Measurements from ENCODE around the gene PLEKHA6. TPM values are rescaled to one million over a fixed set of nuclear protein-coding genes. Genes with fewer than 3 reads are reported as not detected.

The PLEKHA6 gene
- total RNA-seq, 1 experiment from 2014 or later, result 0.30 TPM

DNA sequence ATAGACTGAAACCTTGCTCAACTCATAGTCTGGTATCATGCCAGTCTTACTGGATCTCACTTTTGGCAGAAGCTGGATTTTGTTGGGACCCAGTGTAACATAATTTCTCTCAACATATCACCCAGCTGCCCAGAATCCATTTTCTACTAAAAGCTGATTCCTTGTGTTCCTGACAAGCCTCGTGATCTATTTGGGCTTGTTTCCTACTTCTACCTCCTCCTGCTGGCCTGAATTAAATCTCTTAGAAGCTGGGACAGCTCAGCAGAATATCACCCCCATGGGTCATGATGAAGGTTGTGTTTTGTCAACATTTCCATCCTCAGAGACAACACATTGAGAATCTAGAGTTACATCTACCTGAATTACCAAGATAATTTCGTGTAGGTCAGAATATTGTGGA lies 153.6 kb downstream of the PLEKHA6 start:
- H3K36me3 ChIP-seq (ENCODE audit: insufficient read depth, low read length), result no peaks in the 10 kb centered on the region
- no peak overlapping the region for H3K9ac ChIP-seq (ENCODE audit: low read length)
- no peaks in the 10 kb centered on the region for H3K27me3 ChIP-seq (ENCODE audit: low read length)
- no peak for DNase-seq
- H3K4me2 ChIP-seq (ENCODE audit: low read depth, low read length, poor library complexity, severe bottlenecking), result no peak overlapping the region
- H3K9me2 ChIP-seq (replicated peaks; ENCODE audit: insufficient read depth, low read length), result no peaks in the 10 kb centered on the region
- H3K27ac ChIP-seq (ENCODE audit: low read length), result no peak overlapping the region
- H3K79me2 ChIP-seq (ENCODE audit: low read length), result no peaks in the 10 kb centered on the region
- H4K20me1 ChIP-seq (ENCODE audit: insufficient read depth, low read depth, low read length), result no peaks in the 10 kb centered on the region
- no peaks in the 10 kb centered on the region for H3K4me1 ChIP-seq (ENCODE audit: low read length)
- no peaks in the 10 kb centered on the region for H3K9me3 ChIP-seq (ENCODE audit: low read length)
- no peak overlapping the region for H3K4me3 ChIP-seq (ENCODE audit: low read length)
- no peak overlapping the region for H2AFZ ChIP-seq (ENCODE audit: low read length)

DNA sequence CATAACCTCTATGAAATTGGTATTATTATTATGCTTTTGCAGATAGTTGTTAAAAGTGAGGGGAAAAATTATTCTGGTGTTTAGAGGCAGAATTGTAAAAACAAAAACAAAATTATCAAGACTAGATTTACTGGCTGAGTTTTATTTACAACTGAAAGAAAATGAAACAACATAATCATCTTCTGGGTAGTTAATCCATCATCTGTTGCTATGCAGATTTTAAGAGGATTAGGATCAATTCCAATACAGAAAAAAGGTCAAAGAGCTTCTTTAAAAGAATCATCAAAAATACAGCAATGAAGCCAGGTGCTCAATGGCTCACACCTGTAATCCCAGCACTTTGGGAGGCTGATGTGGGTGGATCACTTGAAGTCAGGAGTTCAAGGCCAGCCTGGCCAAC lies 154.2 kb downstream of the PLEKHA6 start:
- H3K79me2 ChIP-seq (ENCODE audit: low read length), result no peaks in the 10 kb centered on the region
- H3K9me2 ChIP-seq (replicated peaks; ENCODE audit: insufficient read depth, low read length), result no peaks in the 10 kb centered on the region
- no peaks in the 10 kb centered on the region for H3K36me3 ChIP-seq (ENCODE audit: insufficient read depth, low read length)
- H3K4me1 ChIP-seq (ENCODE audit: low read length), result no peaks in the 10 kb centered on the region
- H3K4me3 ChIP-seq (ENCODE audit: low read length), result no peak overlapping the region
- no peaks in the 10 kb centered on the region for H3K27me3 ChIP-seq (ENCODE audit: low read length)
- no peak overlapping the region for H2AFZ ChIP-seq (ENCODE audit: low read length)
- H4K20me1 ChIP-seq (ENCODE audit: insufficient read depth, low read depth, low read length), result no peaks in the 10 kb centered on the region
- H3K9ac ChIP-seq (ENCODE audit: low read length), result no peak overlapping the region
- no peak overlapping the region for H3K27ac ChIP-seq (ENCODE audit: low read length)
- H3K4me2 ChIP-seq (ENCODE audit: low read depth, low read length, poor library complexity, severe bottlenecking), result no peak overlapping the region
- DNase-seq, result no peak
- H3K9me3 ChIP-seq (ENCODE audit: low read length), result no peaks in the 10 kb centered on the region

DNA sequence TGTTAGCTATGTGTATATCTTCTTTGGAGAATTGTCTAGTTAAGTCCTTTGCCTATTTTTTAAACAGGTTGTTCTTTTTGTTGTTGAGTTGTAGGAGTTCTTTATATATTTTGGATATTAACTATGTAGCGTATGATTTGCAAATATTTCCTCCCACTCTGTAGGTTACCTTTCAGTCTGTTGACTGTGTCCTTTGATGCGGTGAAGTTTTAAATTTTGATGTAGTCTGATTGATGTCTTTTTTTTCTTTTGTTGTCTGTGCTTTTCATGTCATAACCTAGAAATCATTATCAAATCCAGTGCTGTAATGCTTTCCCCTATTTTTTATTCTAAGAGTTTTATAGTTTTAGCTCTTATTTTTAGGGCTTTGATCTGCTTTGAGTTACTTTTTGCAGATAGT lies 154.8 kb downstream of the PLEKHA6 start:
- H3K27ac ChIP-seq (ENCODE audit: low read length), result no peak overlapping the region

GRCh38 chr1:204203206-204203767 lies 156.4 kb downstream of the PLEKHA6 start:
- DNase-seq, result no peak
- Histone ChIP-seq H3K4me2 (ENCODE audit: low read depth, low read length, poor library complexity, severe bottlenecking) (no peak overlapping the region), H3K4me1 (ENCODE audit: low read length) (no peaks in the 10 kb centered on the region), H4K20me1 (ENCODE audit: insufficient read depth, low read depth, low read length) (no peaks in the 10 kb centered on the region), H3K9ac (ENCODE audit: low read length) (no peak overlapping the region), H3K9me3 (ENCODE audit: low read length) (no peaks in the 10 kb centered on the region), H3K9me2 (replicated peaks; ENCODE audit: insufficient read depth, low read length) (no peaks in the 10 kb centered on the region), H3K4me3 (ENCODE audit: low read length) (no peak overlapping the region), H3K27me3 (ENCODE audit: low read length) (no peaks in the 10 kb centered on the region), H3K27ac (ENCODE audit: low read length) (no peak overlapping the region), H2AFZ (ENCODE audit: low read length) (no peak overlapping the region), H3K79me2 (ENCODE audit: low read length) (no peaks in the 10 kb centered on the region), H3K36me3 (ENCODE audit: insufficient read depth, low read length) (no peaks in the 10 kb centered on the region)

More for the DNA sequence above, 154.8 kb downstream of the PLEKHA6 start:
- Histone ChIP-seq H3K9me2 (replicated peaks; ENCODE audit: insufficient read depth, low read length) (no peaks in the 10 kb centered on the region), H3K36me3 (ENCODE audit: insufficient read depth, low read length) (no peaks in the 10 kb centered on the region), H3K4me2 (ENCODE audit: low read depth, low read length, poor library complexity, severe bottlenecking) (no peak overlapping the region), H3K4me1 (ENCODE audit: low read length) (no peaks in the 10 kb centered on the region), H3K27me3 (ENCODE audit: low read length) (no peaks in the 10 kb centered on the region), H3K4me3 (ENCODE audit: low read length) (no peak overlapping the region), H3K79me2 (ENCODE audit: low read length) (no peaks in the 10 kb centered on the region), H4K20me1 (ENCODE audit: insufficient read depth, low read depth, low read length) (no peaks in the 10 kb centered on the region), H2AFZ (ENCODE audit: low read length) (no peak overlapping the region), H3K9me3 (ENCODE audit: low read length) (no peaks in the 10 kb centered on the region), H3K9ac (ENCODE audit: low read length) (no peak overlapping the region)
- DNase-seq, result no peak

DNA sequence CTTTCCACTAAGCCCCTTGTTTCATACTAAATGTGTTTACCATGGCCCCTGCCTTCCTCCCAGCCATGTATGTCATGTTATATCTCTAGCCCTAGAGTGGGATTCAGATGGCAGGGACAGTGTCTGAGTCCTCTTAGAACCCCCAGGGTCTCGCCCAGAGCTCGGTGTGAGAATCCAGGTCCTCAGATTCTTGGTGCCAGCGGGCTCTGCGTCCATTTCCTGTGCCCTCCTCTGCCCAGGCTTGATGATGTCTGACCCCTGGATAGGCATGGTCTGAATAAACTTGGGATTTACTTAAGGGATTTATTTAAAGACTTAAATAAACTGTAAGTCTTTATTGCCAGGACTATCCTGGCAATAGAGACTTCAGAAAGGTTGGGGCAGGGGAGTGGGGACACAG lies 157.2 kb downstream of the PLEKHA6 start:
- Histone ChIP-seq H3K4me3 (ENCODE audit: low read length) (no peak overlapping the region), H2AFZ (ENCODE audit: low read length) (no peak overlapping the region), H3K9ac (ENCODE audit: low read length) (no peak overlapping the region), H3K4me1 (ENCODE audit: low read length) (no peaks in the 10 kb centered on the region), H3K27ac (ENCODE audit: low read length) (no peak overlapping the region), H3K9me3 (ENCODE audit: low read length) (no peaks in the 10 kb centered on the region), H3K27me3 (ENCODE audit: low read length) (no peaks in the 10 kb centered on the region), H3K79me2 (ENCODE audit: low read length) (no peaks in the 10 kb centered on the region), H4K20me1 (ENCODE audit: insufficient read depth, low read depth, low read length) (no peaks in the 10 kb centered on the region), H3K9me2 (replicated peaks; ENCODE audit: insufficient read depth, low read length) (no peaks in the 10 kb centered on the region), H3K36me3 (ENCODE audit: insufficient read depth, low read length) (no peaks in the 10 kb centered on the region), H3K4me2 (ENCODE audit: low read depth, low read length, poor library complexity, severe bottlenecking) (no peak overlapping the region)
- DNase-seq, result no peak

DNA sequence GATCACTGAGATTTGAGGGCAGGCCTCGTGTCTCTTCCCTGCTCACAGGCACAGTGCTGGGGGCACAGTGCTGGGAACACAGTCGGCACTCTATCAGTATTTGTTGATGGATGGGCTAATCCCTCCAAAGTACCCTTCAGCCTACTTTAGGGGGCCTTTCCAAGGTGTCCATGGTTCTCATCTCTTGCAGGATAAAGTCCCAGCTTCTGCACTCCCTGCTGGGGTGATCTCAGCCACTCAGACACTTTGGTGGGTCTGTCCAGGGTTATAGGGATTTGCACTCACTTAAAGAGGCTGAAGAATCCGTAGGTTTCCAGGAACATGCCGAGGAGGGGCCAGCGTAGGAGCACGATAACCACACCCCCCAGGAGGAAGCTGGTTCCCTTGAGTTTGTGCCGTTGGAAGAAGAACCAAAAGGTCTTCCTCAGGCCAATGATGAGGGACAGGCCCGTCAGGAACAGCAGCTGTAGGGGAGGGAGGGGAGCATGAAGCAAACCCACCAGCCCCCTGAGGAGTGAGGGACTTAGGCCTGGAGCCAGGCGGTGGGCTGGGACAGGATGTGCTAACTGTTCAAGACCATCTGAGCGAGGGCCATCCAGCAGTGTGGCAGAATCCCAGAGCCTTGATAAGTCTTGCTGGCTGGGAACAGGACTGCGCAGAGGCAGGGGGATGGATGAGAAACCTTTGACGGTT lies 158.2 kb downstream of the PLEKHA6 start:
- Histone ChIP-seq H3K79me2 (ENCODE audit: low read length) (no peaks in the 10 kb centered on the region), H3K9me2 (replicated peaks; ENCODE audit: insufficient read depth, low read length) (no peaks in the 10 kb centered on the region), H2AFZ (ENCODE audit: low read length) (no peak overlapping the region), H3K4me2 (ENCODE audit: low read depth, low read length, poor library complexity, severe bottlenecking) (no peak overlapping the region), H3K4me3 (ENCODE audit: low read length) (no peak overlapping the region), H3K27ac (ENCODE audit: low read length) (no peak overlapping the region), H3K27me3 (ENCODE audit: low read length) (no peaks in the 10 kb centered on the region), H3K36me3 (ENCODE audit: insufficient read depth, low read length) (no peaks in the 10 kb centered on the region), H3K9ac (ENCODE audit: low read length) (no peak overlapping the region), H3K9me3 (ENCODE audit: low read length) (no peaks in the 10 kb centered on the region), H3K4me1 (ENCODE audit: low read length) (no peaks in the 10 kb centered on the region), H4K20me1 (ENCODE audit: insufficient read depth, low read depth, low read length) (no peaks in the 10 kb centered on the region)
- DNase-seq, result no peak

DNA sequence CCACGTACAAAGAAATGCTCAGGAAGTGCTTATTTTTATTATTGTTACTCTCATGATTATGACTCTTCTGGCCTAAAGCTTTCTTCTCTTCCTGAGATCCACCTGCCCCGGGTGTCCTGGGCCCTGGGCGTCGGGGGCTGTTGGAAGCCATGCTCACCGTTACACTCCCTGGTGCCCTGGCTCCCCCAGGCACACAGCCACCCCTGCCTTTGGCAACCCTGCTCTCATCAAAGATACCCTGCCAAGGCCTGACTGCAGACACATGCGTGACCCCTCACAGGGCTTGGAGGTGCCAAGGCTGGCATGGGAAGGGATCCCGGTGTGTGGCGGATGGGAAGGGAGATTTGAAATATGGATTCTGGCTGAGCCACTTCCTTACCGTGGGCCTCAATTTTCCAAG lies 160.2 kb downstream of the PLEKHA6 start:
- H3K9ac ChIP-seq (ENCODE audit: low read length), result no peak overlapping the region
- no peaks in the 10 kb centered on the region for H4K20me1 ChIP-seq (ENCODE audit: insufficient read depth, low read depth, low read length)
- no peaks in the 10 kb centered on the region for H3K4me1 ChIP-seq (ENCODE audit: low read length)
- no peaks in the 10 kb centered on the region for H3K9me3 ChIP-seq (ENCODE audit: low read length)
- no peak overlapping the region for H3K4me2 ChIP-seq (ENCODE audit: low read depth, low read length, poor library complexity, severe bottlenecking)
- DNase-seq, result no peak
- no peak overlapping the region for H2AFZ ChIP-seq (ENCODE audit: low read length)
- no peaks in the 10 kb centered on the region for H3K27me3 ChIP-seq (ENCODE audit: low read length)
- no peaks in the 10 kb centered on the region for H3K9me2 ChIP-seq (replicated peaks; ENCODE audit: insufficient read depth, low read length)
- H3K4me3 ChIP-seq (ENCODE audit: low read length), result no peak overlapping the region
- no peak overlapping the region for H3K27ac ChIP-seq (ENCODE audit: low read length)
- H3K36me3 ChIP-seq (ENCODE audit: insufficient read depth, low read length), result no peaks in the 10 kb centered on the region
- no peaks in the 10 kb centered on the region for H3K79me2 ChIP-seq (ENCODE audit: low read length)

- Histone ChIP-seq H3K79me2 (ENCODE audit: low read length) (no peaks in the 10 kb centered on the region), H3K4me2 (ENCODE audit: low read depth, low read length, poor library complexity, severe bottlenecking) (no peak overlapping the region), H2AFZ (ENCODE audit: low read length) (no peak overlapping the region), H4K20me1 (ENCODE audit: insufficient read depth, low read depth, low read length) (no peaks in the 10 kb centered on the region), H3K9me2 (replicated peaks; ENCODE audit: insufficient read depth, low read length) (no peaks in the 10 kb centered on the region), H3K27ac (ENCODE audit: low read length) (no peak overlapping the region), H3K27me3 (ENCODE audit: low read length) (no peaks in the 10 kb centered on the region), H3K4me1 (ENCODE audit: low read length) (no peaks in the 10 kb centered on the region), H3K36me3 (ENCODE audit: insufficient read depth, low read length) (no peaks in the 10 kb centered on the region), H3K9ac (ENCODE audit: low read length) (no peak overlapping the region), H3K9me3 (ENCODE audit: low read length) (no peaks in the 10 kb centered on the region), H3K4me3 (ENCODE audit: low read length) (no peak overlapping the region)
- DNase-seq, result no peak
These were observed 161.1 kb downstream of the PLEKHA6 start for GRCh38 chr1:204198348-204199340.

Data from Karpas-422 (cell line).